ENCODE measurements around the gene RNF25. TPM values are rescaled to one million over a fixed set of nuclear protein-coding genes. Genes with fewer than 3 reads are reported as not detected.

RNF25 gene
- total and polyA plus RNA-seq, 3 donors from 2014 or later, result 26.0 to 57.8 (median 36.0) TPM

DNA sequence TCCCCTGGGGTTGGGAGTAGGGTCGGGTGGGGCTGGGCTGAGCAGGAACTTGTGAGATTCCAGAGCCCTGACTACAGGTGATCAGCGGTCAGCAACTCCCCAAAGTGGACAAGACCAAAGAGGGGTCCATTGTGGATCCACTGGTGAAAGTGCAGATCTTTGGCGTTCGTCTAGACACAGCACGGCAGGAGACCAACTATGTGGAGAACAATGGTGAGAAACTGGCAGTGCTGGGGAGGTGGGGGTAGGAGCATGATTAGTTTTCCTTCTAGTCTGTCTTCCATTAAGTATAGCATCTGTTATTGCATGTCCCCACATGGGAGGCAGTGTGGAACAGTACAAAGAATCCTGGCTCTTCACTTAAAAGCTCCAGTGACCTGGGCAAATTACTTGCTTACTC, 36.1 kb downstream of the RNF25 start:
- intact Hi-C loops (cut with DNase I; ENCODE audit: low total_unique reads), result no loop called here
- no peak overlapping the region for H3K27ac ChIP-seq
- 90 to 94% methylated on average over 5 of the region's 5 CpGs for WGBS, 2 donors
- no peaks in the 10 kb centered on the region for H3K27me3 ChIP-seq
- H3K4me3 ChIP-seq, result no peak overlapping the region
- no peaks in the 10 kb centered on the region for H3K9me3 ChIP-seq
- no peaks in the 10 kb centered on the region for H3K36me3 ChIP-seq (ENCODE audit: low read depth, missing control alignments)
- DNase-seq, result no peak
- H3K4me1 ChIP-seq, result no peaks in the 10 kb centered on the region
- no peak for TF ChIP-seq CTCF (IDR thresholded peaks at IDR 0.05)
- TF ChIP-seq POLR2A (IDR thresholded peaks at IDR 0.05), result no peak

GRCh38 chr2:218631837-218632236, 40.0 kb downstream of the RNF25 start:
- no peaks in the 10 kb centered on the region for H3K36me3 ChIP-seq (ENCODE audit: low read depth, missing control alignments)
- no peak overlapping the region for H3K27ac ChIP-seq
- no peaks in the 10 kb centered on the region for H3K9me3 ChIP-seq
- H3K4me1 ChIP-seq, result no peaks in the 10 kb centered on the region
- intact Hi-C loops (cut with DNase I; ENCODE audit: low total_unique reads), result no loop called here
- 69 to 79% methylated on average over 4 of the region's 4 CpGs for WGBS, 2 donors
- H3K4me3 ChIP-seq, result no peak overlapping the region
- no peaks in the 10 kb centered on the region for H3K27me3 ChIP-seq
- DNase-seq, result no peak
- no peak for TF ChIP-seq POLR2A (IDR thresholded peaks at IDR 0.05)
- no peak for TF ChIP-seq CTCF (IDR thresholded peaks at IDR 0.05)

DNA sequence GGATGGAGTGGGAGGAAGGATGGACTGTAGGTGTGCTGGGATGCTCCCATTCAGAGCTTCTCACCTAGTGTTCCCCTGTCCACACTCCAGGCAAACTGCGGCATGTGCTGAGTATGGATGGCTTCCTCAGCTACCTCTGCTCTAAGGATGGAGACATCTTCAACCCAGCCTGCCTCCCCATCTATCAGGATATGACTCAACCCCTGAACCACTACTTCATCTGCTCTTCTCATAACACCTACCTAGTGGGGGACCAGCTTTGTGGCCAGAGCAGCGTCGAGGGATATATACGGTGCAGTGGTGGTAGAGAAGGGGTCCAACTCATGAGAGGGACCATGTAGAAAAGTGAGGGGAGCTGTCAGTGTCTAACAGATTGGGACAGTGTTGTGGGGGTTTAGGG, 43.9 kb downstream of the RNF25 start:
- Histone ChIP-seq H3K27me3 (no peaks in the 10 kb centered on the region), H3K36me3 (ENCODE audit: low read depth, missing control alignments) (no peaks in the 10 kb centered on the region), H3K4me3 (no peak overlapping the region), H3K27ac (no peak overlapping the region), H3K9me3 (no peaks in the 10 kb centered on the region), H3K4me1 (no peaks in the 10 kb centered on the region)
- no peak for DNase-seq
- no peak for TF ChIP-seq POLR2A (IDR thresholded peaks at IDR 0.05)
- no peak for TF ChIP-seq CTCF (IDR thresholded peaks at IDR 0.05)
- intact Hi-C loops (cut with DNase I; ENCODE audit: low total_unique reads), result no loop called here
- 96 to 99% methylated on average over 4 of the region's 4 CpGs for WGBS, 2 donors

GRCh38 chr2:218626369-218626768, 45.4 kb downstream of the RNF25 start:
- H3K36me3 ChIP-seq (ENCODE audit: low read depth, missing control alignments), result no peaks in the 10 kb centered on the region
- H3K27ac ChIP-seq, result no peak overlapping the region
- WGBS, 2 donors, result 90 to 98% methylated on average over 4 of the region's 4 CpGs
- intact Hi-C loops (cut with DNase I; ENCODE audit: low total_unique reads), result no loop called here
- H3K4me3 ChIP-seq, result no peak overlapping the region
- H3K9me3 ChIP-seq, result no peaks in the 10 kb centered on the region
- no peaks in the 10 kb centered on the region for H3K4me1 ChIP-seq
- no peaks in the 10 kb centered on the region for H3K27me3 ChIP-seq
- DNase-seq, result no peak
- TF ChIP-seq CTCF (IDR thresholded peaks at IDR 0.05) (no peak), POLR2A (IDR thresholded peaks at IDR 0.05) (no peak)

DNA sequence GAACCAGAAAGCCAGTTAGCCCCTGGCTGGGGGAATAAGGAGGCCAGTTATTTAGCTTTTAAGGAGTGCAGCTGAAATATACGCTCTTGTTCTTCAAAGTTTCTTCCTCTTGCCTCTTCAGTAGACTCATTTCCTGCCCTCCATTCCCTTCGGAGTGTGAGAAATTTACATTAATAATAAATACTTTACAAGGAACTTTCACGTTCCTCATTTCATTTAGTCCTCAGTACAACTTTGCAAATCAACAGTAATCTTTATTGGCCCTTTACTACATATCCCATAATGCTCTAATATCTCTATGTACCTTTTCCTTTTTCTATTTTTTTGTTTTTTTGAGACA, 48.5 kb downstream of the RNF25 start:
- Histone ChIP-seq H3K4me1 (no peaks in the 10 kb centered on the region), H3K9me3 (no peaks in the 10 kb centered on the region), H3K4me3 (no peak overlapping the region), H3K27me3 (no peaks in the 10 kb centered on the region), H3K27ac (no peak overlapping the region), H3K36me3 (ENCODE audit: low read depth, missing control alignments) (no peaks in the 10 kb centered on the region)
- TF ChIP-seq POLR2A (IDR thresholded peaks at IDR 0.05) (no peak), CTCF (IDR thresholded peaks at IDR 0.05) (no peak)
- 83 to 84% methylated on average over 3 of the region's 3 CpGs for WGBS, 2 donors
- DNase-seq, result no peak
- intact Hi-C loops (cut with DNase I; ENCODE audit: low total_unique reads), result no loop called here

All from testis (tissue), 3 donors.